GM18867 (cell line): ENCODE results near the gene CCDC201.
"Not testable (repeated sequence)": the region's sequence is repeated elsewhere in the genome, so short reads cannot be mapped to it uniquely, and the experiment has no call there.

Experiments
- ATAC-seq: cut with Tn5 transposase; IDR thresholded peaks from one replicate; pipeline ENCODE4 v1.9.1; 2021; ENCODE audit warnings: mild to moderate bottlenecking, moderate library complexity; ENCODE audit not compliant: unreplicated experiment

The CCDC201 gene

GRCh38 chr7:45827731-45828130 lies 45.2 kb downstream of the CCDC201 start:
- ATAC-seq, result not testable (repeated sequence)

GRCh38 chr7:45826550-45826949 lies 46.3 kb downstream of the CCDC201 start:
- ATAC-seq, result not testable (repeated sequence)

GRCh38 chr7:45818763-45819162 lies 54.1 kb downstream of the CCDC201 start:
- not testable (repeated sequence) for ATAC-seq

- not testable (repeated sequence) for ATAC-seq
These were observed 55.0 kb downstream of the CCDC201 start for GRCh38 chr7:45817913-45818312.

GRCh38 chr7:45817016-45817415 lies 55.9 kb downstream of the CCDC201 start:
- ATAC-seq, result not testable (repeated sequence)

- not testable (repeated sequence) for ATAC-seq
These were observed 58.4 kb downstream of the CCDC201 start for GRCh38 chr7:45814216-45815118.

GRCh38 chr7:45813771-45814170 lies 59.1 kb downstream of the CCDC201 start:
- not testable (repeated sequence) for ATAC-seq

GRCh38 chr7:45812946-45813345 lies 59.9 kb downstream of the CCDC201 start:
- ATAC-seq, result no peak

- ATAC-seq, result not testable (repeated sequence)
These were observed 61.1 kb downstream of the CCDC201 start for GRCh38 chr7:45811652-45812234.

- not testable (repeated sequence) for ATAC-seq
These were observed 62.4 kb downstream of the CCDC201 start for GRCh38 chr7:45810451-45811005.
